ENCODE measurements around the gene RNU6-1. TPM values are rescaled to one million over a fixed set of nuclear protein-coding genes. Genes with fewer than 3 reads are reported as not detected.

RNU6-1 gene
- total RNA-seq, 1 donor: not detected

DNA sequence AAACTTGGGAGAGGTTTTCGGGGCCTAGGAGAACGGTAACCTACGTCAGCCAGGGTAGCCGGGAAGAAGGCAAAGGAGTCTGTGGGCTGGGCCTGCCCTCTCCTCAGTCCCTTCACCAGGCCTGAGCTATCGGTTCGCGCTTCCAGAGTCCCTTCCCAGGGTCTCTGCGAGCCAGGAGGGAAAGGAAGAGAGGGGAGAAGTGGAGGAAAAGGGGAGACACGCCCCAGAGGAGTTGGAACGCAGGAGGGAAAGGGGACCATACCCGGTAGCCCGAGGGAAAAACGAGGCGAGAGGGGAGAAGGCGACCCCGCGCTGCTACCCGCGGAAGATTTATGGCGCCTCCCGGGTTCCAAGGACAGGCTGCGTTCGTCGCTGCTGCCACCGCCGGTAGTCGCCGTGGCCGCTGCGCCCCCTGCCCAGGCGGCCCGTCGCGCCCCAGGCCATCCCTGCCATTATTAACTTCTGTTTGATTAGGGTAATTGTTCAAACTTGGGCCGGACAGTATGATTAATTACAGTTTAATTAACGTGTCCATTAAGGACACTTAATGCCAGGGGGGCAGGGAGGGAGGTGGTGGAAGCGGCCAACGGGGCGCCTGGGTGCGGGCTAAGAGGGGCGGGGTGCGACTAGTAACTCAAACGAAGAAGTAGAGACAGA lies 17.9 kb downstream of the RNU6-1 start:
- TF ChIP-seq, protein P1, sequence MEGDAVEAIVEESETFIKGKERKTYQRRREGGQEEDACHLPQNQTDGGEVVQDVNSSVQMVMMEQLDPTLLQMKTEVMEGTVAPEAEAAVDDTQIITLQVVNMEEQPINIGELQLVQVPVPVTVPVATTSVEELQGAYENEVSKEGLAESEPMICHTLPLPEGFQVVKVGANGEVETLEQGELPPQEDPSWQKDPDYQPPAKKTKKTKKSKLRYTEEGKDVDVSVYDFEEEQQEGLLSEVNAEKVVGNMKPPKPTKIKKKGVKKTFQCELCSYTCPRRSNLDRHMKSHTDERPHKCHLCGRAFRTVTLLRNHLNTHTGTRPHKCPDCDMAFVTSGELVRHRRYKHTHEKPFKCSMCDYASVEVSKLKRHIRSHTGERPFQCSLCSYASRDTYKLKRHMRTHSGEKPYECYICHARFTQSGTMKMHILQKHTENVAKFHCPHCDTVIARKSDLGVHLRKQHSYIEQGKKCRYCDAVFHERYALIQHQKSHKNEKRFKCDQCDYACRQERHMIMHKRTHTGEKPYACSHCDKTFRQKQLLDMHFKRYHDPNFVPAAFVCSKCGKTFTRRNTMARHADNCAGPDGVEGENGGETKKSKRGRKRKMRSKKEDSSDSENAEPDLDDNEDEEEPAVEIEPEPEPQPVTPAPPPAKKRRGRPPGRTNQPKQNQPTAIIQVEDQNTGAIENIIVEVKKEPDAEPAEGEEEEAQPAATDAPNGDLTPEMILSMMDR (IDR thresholded peaks at IDR 0.05; ENCODE audit: insufficient read depth, low read depth, low read length): no peak
- no peak overlapping the region for H3K4me3 ChIP-seq (ENCODE audit: low read depth, low read length)
- no peak for DNase-seq (ENCODE audit: low read depth)

DNA sequence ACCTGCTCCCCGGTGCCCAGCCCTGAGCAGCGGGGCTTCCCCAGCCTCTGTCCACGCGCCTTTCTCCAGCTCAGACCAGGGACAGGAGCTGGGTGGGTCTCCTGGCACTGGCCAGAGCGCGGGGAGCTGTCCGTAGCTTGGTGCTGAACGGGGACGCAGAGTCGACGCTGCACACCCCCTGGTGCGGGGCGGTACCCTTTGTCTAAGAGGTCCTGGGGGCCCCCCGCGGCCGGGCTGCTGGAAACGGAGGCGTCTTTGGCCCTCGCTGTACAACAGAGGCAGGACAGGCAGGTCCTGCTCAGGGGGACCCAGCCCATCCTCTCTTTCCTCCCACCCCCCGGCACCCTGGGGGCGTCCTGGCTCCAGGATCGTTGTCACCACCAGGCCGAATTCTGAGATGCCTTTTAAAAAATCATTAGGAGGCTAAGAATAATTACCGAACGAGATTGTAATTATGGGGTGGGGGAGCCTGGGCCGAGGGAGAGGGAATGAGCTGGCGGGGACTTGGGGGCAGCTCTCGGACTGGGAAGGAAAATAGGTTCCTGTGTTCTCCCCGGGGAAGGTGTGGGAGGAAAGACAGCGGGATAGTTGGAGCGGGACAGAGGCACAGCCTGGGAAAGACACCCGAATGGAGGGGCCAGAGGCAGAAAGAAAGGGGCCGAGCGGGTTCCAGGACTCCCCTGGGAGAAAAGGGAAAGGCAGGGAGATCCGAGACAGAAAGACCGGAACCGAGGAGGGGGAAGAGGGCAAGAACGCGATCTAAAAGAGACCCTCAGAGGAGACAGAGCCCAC lies 18.7 kb downstream of the RNU6-1 start:
- H3K4me3 ChIP-seq (ENCODE audit: low read depth, low read length): no peak overlapping the region
- peak; percentile 60 for DNase-seq (ENCODE audit: low read depth)
- TF ChIP-seq, protein P1 (IDR thresholded peaks at IDR 0.05; ENCODE audit: insufficient read depth, low read depth, low read length): no peak

DNA sequence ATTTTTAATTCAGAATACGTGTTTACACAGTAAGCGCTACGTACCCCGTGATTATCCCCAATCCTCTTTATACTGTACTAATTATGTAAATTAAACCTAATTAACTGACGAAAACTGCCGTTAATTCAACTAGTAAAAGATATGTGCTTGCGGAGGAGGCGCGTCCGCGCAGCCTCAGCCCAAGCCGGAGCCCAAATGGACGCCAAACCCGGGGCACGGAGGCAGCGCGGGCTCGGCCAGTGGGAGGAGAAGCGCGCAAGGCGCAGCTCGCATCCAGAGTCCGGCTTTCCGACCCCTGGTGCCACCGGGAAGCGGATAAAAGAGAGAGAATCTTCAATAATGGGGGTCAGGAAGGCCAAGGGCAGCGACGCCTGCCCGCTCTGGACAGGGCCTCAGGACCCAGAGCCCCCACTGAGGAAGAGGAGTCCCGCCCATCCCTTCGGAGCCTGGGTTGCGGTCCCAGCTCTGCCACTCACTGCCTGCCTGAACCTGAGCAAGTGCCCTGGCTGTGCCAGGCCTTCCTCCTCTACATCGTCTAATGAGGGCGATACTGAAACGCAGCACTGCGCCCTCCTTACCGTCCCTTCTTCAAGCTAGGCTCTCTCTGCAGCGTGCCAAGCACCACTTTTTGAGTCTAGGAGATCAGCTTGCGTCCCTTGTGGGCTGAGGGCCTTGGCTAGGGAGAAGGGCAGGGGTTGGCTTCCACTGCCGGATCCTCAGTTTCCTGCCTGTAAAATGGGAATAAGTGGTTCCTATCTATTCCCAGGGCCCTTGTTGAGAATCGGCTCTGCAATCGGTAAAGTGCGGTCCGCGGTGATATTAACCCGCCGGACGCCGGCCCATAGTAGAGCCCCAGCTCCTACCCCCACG lies 19.5 kb downstream of the RNU6-1 start:
- TF ChIP-seq, protein P1 (IDR thresholded peaks at IDR 0.05; ENCODE audit: insufficient read depth, low read depth, low read length): no peak
- H3K4me3 ChIP-seq (ENCODE audit: low read depth, low read length): no peak overlapping the region
- DNase-seq (ENCODE audit: low read depth): no peak

DNA sequence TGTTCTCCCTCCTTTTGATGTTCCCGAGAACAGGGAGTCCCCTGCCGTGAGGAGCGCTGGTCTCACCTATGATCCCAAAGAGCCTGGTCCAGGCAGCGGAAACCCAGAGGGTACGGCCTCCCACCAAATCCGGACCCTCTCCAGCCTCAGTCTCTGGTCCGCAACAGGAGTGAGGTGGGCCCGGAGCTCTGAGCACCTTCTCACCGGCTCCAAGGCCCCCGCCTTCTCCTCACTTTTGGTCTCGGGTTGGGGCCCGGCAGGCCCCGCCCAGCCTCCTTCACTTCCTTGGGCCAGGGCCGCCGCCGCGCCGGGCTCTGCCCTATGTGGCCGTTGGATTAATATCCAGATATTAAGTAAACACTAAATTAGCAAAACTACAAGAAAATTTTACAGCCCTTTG lies 20.2 kb downstream of the RNU6-1 start:
- TF ChIP-seq, protein P1 (IDR thresholded peaks at IDR 0.05; ENCODE audit: insufficient read depth, low read depth, low read length): no peak
- no peak overlapping the region for H3K4me3 ChIP-seq (ENCODE audit: low read depth, low read length)
- DNase-seq (ENCODE audit: low read depth): no peak

DNA sequence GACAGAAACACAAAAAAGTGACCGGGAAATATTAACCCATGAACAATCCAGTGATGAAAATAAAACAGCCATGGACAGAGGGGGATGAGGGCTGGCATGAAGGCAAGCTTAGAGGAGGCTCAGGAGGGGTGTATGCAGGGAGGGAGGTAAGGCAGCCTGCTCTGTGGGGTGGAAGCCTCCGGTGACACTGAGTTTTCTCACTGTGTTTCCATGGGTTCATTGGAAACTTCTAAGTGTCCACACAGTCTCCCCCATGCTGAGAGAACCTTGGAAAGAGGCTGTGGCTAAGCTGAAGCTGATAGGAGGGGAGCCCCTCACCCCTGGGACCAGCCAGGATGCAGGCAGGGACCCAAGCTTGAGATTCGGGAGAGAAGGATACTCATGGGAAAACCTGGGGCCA lies 21.4 kb downstream of the RNU6-1 start:
- no peak for DNase-seq (ENCODE audit: low read depth)
- TF ChIP-seq, protein P1 (IDR thresholded peaks at IDR 0.05; ENCODE audit: insufficient read depth, low read depth, low read length): no peak
- no peak overlapping the region for H3K4me3 ChIP-seq (ENCODE audit: low read depth, low read length)

DNA sequence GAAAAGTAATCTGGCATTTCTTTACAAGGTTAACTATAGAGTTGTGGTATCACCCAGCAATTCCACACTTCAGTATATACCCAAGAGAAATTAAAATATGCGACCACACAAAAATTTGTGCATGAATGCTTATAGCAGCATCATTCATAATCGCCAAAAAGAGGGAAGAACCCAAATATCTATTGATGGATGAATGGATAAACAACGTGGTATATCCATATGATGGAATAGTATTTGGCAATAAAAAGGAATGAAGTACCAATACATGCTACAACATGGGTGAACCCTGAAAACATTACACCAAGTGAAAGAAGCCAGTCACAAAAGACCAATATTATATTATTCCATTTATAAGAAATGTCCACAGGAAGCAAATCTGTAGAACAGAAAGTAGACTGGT lies 23.2 kb downstream of the RNU6-1 start:
- TF ChIP-seq, protein P1 (IDR thresholded peaks at IDR 0.05; ENCODE audit: insufficient read depth, low read depth, low read length): no peak
- DNase-seq (ENCODE audit: low read depth): no peak
- no peak overlapping the region for H3K4me3 ChIP-seq (ENCODE audit: low read depth, low read length)

Data from fibroblast of villous mesenchyme (primary cell).